ENCODE data around the gene HNF4A.

Gene HNF4A

DNA sequence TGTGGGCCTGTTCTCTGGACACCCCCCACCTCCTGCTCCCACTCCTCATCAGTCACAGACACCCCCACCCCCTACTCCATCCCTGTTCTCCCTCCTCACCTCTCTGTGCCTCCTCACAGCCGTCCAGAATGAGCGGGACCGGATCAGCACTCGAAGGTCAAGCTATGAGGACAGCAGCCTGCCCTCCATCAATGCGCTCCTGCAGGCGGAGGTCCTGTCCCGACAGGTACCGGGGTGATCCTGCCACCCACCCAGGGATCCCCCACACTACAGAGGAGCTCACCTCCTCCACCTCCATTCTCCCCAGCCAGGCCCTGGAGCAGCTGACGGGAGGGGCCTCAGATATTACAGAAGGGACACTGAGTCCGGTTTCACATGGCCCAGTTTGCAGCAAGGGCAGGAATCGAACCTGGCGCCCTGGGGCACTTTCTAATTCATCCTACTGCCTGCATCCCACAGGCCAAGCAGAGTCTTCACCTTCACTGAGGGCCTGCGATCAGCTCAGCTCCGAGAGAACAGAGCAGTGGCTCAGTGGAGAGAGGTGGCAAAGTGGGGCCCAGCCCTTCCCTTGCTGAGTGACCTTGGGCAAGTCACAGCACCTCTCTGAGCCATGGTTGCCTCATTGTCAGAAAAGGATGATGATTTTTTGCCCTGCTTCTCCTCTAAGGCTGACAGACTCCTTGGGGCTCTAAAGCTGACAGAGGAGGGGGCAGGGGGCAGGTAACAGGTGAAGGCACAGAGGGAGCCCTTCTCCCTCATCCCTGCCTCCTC lies 58.3 kb downstream of the HNF4A start:
- H3K4me3 ChIP-seq (ENCODE audit: low read length): no peak overlapping the region
- TF ChIP-seq, protein P1, sequence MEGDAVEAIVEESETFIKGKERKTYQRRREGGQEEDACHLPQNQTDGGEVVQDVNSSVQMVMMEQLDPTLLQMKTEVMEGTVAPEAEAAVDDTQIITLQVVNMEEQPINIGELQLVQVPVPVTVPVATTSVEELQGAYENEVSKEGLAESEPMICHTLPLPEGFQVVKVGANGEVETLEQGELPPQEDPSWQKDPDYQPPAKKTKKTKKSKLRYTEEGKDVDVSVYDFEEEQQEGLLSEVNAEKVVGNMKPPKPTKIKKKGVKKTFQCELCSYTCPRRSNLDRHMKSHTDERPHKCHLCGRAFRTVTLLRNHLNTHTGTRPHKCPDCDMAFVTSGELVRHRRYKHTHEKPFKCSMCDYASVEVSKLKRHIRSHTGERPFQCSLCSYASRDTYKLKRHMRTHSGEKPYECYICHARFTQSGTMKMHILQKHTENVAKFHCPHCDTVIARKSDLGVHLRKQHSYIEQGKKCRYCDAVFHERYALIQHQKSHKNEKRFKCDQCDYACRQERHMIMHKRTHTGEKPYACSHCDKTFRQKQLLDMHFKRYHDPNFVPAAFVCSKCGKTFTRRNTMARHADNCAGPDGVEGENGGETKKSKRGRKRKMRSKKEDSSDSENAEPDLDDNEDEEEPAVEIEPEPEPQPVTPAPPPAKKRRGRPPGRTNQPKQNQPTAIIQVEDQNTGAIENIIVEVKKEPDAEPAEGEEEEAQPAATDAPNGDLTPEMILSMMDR (IDR thresholded peaks at IDR 0.05; ENCODE audit: low read depth, low read length): no peak
- TF ChIP-seq EZH2phosphoT487 (IDR thresholded peaks at IDR 0.05; ENCODE audit: low read depth): no peak

DNA sequence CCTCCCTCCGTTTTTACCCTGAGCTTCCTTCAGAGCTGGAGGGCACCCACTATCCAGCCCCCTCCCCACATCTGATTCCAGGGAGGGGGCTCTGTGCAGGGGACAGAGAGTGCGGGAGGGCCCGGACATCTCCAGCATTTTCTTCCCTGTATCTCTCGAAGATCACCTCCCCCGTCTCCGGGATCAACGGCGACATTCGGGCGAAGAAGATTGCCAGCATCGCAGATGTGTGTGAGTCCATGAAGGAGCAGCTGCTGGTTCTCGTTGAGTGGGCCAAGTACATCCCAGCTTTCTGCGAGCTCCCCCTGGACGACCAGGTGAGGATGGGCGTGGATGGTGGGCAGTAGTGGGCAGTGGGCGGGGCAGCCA lies 58.8 kb downstream of the HNF4A start:
- Histone ChIP-seq H3K79me2 (ENCODE audit: low read length) (no peaks in the 10 kb centered on the region), H3K36me3 (replicated peaks; ENCODE audit: low read depth, low read length) (no peaks in the 10 kb centered on the region), H3K27me3 (ENCODE audit: low read depth, low read length) (peaks cover 48% of the 10 kb centered on the region), H3K4me2 (ENCODE audit: low read length) (no peak overlapping the region), H3K4me1 (ENCODE audit: low read length) (no peaks in the 10 kb centered on the region), H3K4me3 (ENCODE audit: low read length) (no peak overlapping the region), H3K9ac (ENCODE audit: low read length) (no peak overlapping the region), H4K20me1 (ENCODE audit: insufficient read depth, low read length) (no peaks in the 10 kb centered on the region), H3K27ac (ENCODE audit: low read length) (no peak overlapping the region), H2AFZ (ENCODE audit: low read depth, low read length) (no peak overlapping the region), H3K9me3 (ENCODE audit: insufficient read depth, low read length) (no peaks in the 10 kb centered on the region)
- TF ChIP-seq, protein P1 (IDR thresholded peaks at IDR 0.05; ENCODE audit: low read depth, low read length): no peak
- TF ChIP-seq EZH2phosphoT487 (IDR thresholded peaks at IDR 0.05; ENCODE audit: low read depth): no peak

More for the DNA sequence above, 58.3 kb downstream of the HNF4A start:
- Histone ChIP-seq H2AFZ (ENCODE audit: low read depth, low read length) (no peak overlapping the region), H3K4me1 (ENCODE audit: low read length) (no peaks in the 10 kb centered on the region), H3K79me2 (ENCODE audit: low read length) (no peaks in the 10 kb centered on the region), H3K9me3 (ENCODE audit: insufficient read depth, low read length) (no peaks in the 10 kb centered on the region), H3K36me3 (replicated peaks; ENCODE audit: low read depth, low read length) (no peaks in the 10 kb centered on the region), H3K9ac (ENCODE audit: low read length) (no peak overlapping the region), H3K27me3 (ENCODE audit: low read depth, low read length) (peaks cover 48% of the 10 kb centered on the region), H3K27ac (ENCODE audit: low read length) (no peak overlapping the region), H4K20me1 (ENCODE audit: insufficient read depth, low read length) (no peaks in the 10 kb centered on the region), H3K4me2 (ENCODE audit: low read length) (no peak overlapping the region)

DNA sequence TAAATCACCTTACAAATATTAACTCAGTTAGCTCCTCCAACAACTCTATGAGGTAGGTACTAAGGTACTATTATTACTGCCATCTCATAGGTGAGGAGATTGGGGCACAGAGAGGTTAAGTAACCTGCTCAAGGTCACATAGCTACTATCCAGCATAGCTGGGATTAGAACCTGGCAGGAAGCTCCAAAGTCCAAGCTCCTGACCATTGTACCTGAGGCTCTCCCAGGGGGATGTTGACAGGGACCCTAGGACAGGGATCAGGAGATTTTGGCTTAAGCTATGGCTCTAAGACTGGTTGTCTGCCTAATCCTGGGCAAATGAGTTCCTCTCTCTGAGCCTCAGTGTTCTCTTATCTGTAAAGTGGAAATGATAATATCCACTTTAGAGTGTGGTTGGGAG lies 59.3 kb downstream of the HNF4A start:
- no peaks in the 10 kb centered on the region for H3K4me1 ChIP-seq (ENCODE audit: low read length)
- H3K27ac ChIP-seq (ENCODE audit: low read length): no peak overlapping the region
- no peaks in the 10 kb centered on the region for H3K36me3 ChIP-seq (replicated peaks; ENCODE audit: low read depth, low read length)
- TF ChIP-seq EZH2phosphoT487 (IDR thresholded peaks at IDR 0.05; ENCODE audit: low read depth): no peak
- TF ChIP-seq, protein P1 (IDR thresholded peaks at IDR 0.05; ENCODE audit: low read depth, low read length): no peak
- no peaks in the 10 kb centered on the region for H4K20me1 ChIP-seq (ENCODE audit: insufficient read depth, low read length)
- no peak overlapping the region for H3K4me3 ChIP-seq (ENCODE audit: low read length)
- peaks cover 48% of the 10 kb centered on the region for H3K27me3 ChIP-seq (ENCODE audit: low read depth, low read length)
- H3K9me3 ChIP-seq (ENCODE audit: insufficient read depth, low read length): no peaks in the 10 kb centered on the region
- H2AFZ ChIP-seq (ENCODE audit: low read depth, low read length): no peak overlapping the region
- no peak overlapping the region for H3K9ac ChIP-seq (ENCODE audit: low read length)
- no peak overlapping the region for H3K4me2 ChIP-seq (ENCODE audit: low read length)
- no peaks in the 10 kb centered on the region for H3K79me2 ChIP-seq (ENCODE audit: low read length)

DNA sequence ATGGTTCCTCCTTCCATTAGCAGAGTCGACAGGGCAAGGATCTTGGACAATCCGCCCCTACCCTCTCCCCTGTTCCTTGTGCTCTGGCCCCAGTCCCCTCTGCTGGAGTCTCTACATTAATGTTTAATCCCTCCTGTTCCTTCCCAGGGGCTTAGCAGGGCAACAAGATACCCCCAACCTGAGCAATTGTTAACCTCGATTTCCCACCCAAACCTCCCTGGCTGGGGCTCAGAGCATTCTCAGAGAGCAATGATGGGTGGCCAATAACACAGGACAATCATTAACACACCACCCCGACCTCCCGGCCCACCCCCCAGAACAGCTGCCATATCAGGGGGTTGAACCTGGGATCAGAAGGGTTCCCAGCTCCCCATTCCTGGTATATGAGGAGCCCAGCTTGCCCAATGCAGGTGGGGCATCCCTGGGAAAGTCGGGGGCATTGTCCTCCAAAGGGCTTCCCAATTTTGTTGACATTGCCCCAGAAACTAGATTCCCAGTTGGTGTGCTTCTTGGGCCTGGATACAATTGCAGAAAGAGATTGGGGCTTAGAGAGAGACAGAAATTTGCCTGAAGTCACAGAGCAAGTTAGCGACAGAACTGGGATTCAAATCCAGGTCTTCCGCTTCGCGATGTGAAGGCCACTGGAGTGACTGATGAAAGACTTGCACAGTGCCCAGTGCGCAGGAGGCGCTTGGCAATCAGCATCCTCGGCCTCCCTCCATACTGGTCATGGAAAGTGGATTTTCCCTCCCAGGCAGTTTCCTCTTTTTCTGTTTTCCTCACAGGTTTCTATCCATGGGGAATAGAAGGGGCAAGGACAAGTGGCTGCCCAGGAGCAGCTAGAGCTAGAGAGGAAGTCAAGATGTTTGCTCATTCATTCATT lies 60.6 kb downstream of the HNF4A start:
- no peaks in the 10 kb centered on the region for H3K4me1 ChIP-seq (ENCODE audit: low read length)
- peaks cover 51% of the 10 kb centered on the region for H3K27me3 ChIP-seq (ENCODE audit: low read depth, low read length)
- H3K27ac ChIP-seq (ENCODE audit: low read length): no peak overlapping the region
- H2AFZ ChIP-seq (ENCODE audit: low read depth, low read length): no peak overlapping the region
- H3K9ac ChIP-seq (ENCODE audit: low read length): no peak overlapping the region
- H3K36me3 ChIP-seq (replicated peaks; ENCODE audit: low read depth, low read length): no peaks in the 10 kb centered on the region
- no peak for TF ChIP-seq EZH2phosphoT487 (IDR thresholded peaks at IDR 0.05; ENCODE audit: low read depth)
- TF ChIP-seq, protein P1 (IDR thresholded peaks at IDR 0.05; ENCODE audit: low read depth, low read length): no peak
- H4K20me1 ChIP-seq (ENCODE audit: insufficient read depth, low read length): no peaks in the 10 kb centered on the region
- no peak overlapping the region for H3K4me3 ChIP-seq (ENCODE audit: low read length)
- H3K9me3 ChIP-seq (ENCODE audit: insufficient read depth, low read length): no peaks in the 10 kb centered on the region
- H3K4me2 ChIP-seq (ENCODE audit: low read length): no peak overlapping the region
- no peaks in the 10 kb centered on the region for H3K79me2 ChIP-seq (ENCODE audit: low read length)
